ENCODE results near the gene LRRC75A.
A peak's percentile ranks its signal among the peaks of the same experiment; 100 is the strongest.
"Not testable (repeated sequence)": the region's sequence is repeated elsewhere in the genome, so short reads cannot be mapped to it uniquely, and the experiment has no call there.

Gene LRRC75A

GRCh38 chr17:16419074-16419928 lies 72.7 kb downstream of the LRRC75A start:
- Histone ChIP-seq H3K9me3 (no peaks in the 10 kb centered on the region), H3K4me2 (peak overlapping the region; percentile 99), H4K20me1 (peaks cover 17% of the 10 kb centered on the region), H3K36me3 (peaks cover 26% of the 10 kb centered on the region), H3K27me3 (no peaks in the 10 kb centered on the region), H3K4me1 (peaks cover 61% of the 10 kb centered on the region), H3K9ac (no peak overlapping the region), H3K4me3 (peak overlapping the region; percentile 17; the same call in 1 of the 2 replicates), H3K27ac (peak overlapping the region; percentile 64)
- TF ChIP-seq Cebpa-rat (IDR thresholded peaks at IDR 0.05), result no peak

DNA sequence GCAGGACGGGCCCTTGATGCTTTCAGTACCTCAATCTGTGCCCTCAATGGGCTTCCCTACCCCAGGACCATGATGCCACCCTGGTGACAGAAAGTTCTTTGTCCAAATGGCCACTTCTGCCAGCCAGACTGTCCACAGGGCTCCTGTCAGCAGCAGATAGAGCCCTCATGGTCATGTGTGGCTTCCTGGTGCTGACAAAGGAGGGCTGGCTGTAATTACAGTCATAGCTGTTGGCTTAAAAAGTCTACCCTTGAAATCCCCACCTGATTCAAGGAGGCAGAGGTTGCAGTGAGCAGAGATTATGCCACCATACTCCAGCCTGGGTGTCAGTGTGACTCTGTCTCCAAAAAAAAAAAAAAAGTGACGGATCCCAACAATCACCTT lies 73.3 kb downstream of the LRRC75A start:
- peaks cover 17% of the 10 kb centered on the region for H4K20me1 ChIP-seq
- H3K4me3 ChIP-seq, result no peak overlapping the region
- H3K9me3 ChIP-seq, result no peaks in the 10 kb centered on the region
- no peak for TF ChIP-seq Cebpa-rat (IDR thresholded peaks at IDR 0.05)
- H3K36me3 ChIP-seq, result peaks cover 26% of the 10 kb centered on the region
- peaks cover 61% of the 10 kb centered on the region for H3K4me1 ChIP-seq
- peak overlapping the region; percentile 99 for H3K4me2 ChIP-seq
- peak overlapping the region; percentile 53; the same call in 1 of the 2 replicates for H3K27ac ChIP-seq
- H3K9ac ChIP-seq, result 0 out of 2 replicates have a peak overlapping the region, but pooled peaks have one; percentile 20
- no peaks in the 10 kb centered on the region for H3K27me3 ChIP-seq

- peak overlapping the region; percentile 90 for H3K27ac ChIP-seq
- 0 out of 2 replicates have a peak overlapping the region, but pooled peaks have one; percentile 73 for H3K4me3 ChIP-seq
- H3K4me2 ChIP-seq, result peak overlapping the region; percentile 99
- no peaks in the 10 kb centered on the region for H3K27me3 ChIP-seq
- H3K4me1 ChIP-seq, result peaks cover 61% of the 10 kb centered on the region
- TF ChIP-seq Cebpa-rat (IDR thresholded peaks at IDR 0.05), result no peak
- H3K36me3 ChIP-seq, result peaks cover 20% of the 10 kb centered on the region
- H3K9me3 ChIP-seq, result no peaks in the 10 kb centered on the region
- H3K9ac ChIP-seq, result 0 out of 2 replicates have a peak overlapping the region, but pooled peaks have one; percentile 20
- peaks cover 17% of the 10 kb centered on the region for H4K20me1 ChIP-seq
Measured at GRCh38 chr17:16417896-16418684, 73.9 kb downstream of the LRRC75A start.

- TF ChIP-seq Cebpa-rat (IDR thresholded peaks at IDR 0.05), result no peak
- Histone ChIP-seq H3K4me3 (peak overlapping the region; percentile 73; the same call in 1 of the 2 replicates), H3K27me3 (no peaks in the 10 kb centered on the region), H3K36me3 (peaks cover 13% of the 10 kb centered on the region), H3K4me1 (peaks cover 61% of the 10 kb centered on the region), H3K4me2 (peak overlapping the region; percentile 99), H3K9ac (no peak overlapping the region), H3K27ac (peak overlapping the region; percentile 90), H4K20me1 (peaks cover 17% of the 10 kb centered on the region), H3K9me3 (no peaks in the 10 kb centered on the region)
Measured at GRCh38 chr17:16417399-16417798, 74.6 kb downstream of the LRRC75A start.

DNA sequence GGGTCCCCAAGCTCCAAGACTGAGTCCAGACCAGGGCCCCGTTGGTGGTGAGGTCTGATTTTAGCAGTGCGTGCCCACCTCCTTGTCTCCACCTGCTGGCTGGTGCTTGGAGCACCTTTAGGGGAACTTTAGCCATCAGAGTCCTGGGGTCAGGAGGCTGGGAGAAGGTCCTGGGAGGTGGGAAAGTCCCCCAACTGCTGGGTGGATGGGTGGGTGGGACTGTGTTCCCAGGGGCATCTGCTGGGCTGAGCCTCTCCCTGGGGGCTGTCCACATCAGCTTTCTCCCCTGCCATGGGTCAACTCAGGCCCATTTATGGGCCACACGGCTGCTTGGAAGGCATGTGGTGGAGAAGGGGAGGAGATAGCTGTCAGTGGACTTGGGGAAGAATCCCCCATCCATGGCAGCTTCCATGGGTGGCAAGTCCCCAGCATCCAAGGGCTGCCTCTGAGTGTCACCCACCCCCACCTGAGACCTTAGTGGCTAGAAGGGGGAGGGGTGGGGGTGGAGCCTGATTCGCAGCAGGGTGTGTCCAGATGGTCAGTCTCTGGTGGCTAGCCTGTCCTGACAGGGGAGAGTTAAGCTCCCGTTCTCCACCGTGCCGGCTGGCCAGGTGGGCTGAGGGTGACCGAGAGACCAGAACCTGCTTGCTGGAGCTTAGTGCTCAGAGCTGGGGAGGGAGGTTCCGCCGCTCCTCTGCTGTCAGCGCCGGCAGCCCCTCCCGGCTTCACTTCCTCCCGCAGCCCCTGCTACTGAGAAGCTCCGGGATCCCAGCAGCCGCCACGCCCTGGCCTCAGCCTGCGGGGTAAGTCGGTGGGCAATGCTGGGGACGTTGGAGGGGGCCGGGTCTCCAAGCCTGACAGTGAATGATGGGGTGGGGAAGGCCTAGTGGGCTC lies 76.7 kb downstream of the LRRC75A start, which contains the start of gene TRPV2:
Gene TRPV2 (plus strand): TSS at position 541 of the 894 bp plus-strand sequence. CDS start 2,098 bp downstream, outside the sequence.
- Histone ChIP-seq H3K4me3 (peak within 1 kb of the TSS; percentile 73), H3K36me3 (peaks cover 12% of the 10 kb centered on the region), H3K27me3 (no peaks in the 10 kb centered on the region), H3K4me1 (peaks cover 56% of the 10 kb centered on the region), H3K9me3 (no peaks in the 10 kb centered on the region), H3K9ac (peak within 1 kb of the TSS; percentile 84), H3K27ac (peak within 1 kb of the TSS; percentile 90), H4K20me1 (peaks cover 13% of the 10 kb centered on the region), H3K4me2 (peak within 1 kb of the TSS; percentile 99)
- TF ChIP-seq Cebpa-rat (IDR thresholded peaks at IDR 0.05), result no peak

DNA sequence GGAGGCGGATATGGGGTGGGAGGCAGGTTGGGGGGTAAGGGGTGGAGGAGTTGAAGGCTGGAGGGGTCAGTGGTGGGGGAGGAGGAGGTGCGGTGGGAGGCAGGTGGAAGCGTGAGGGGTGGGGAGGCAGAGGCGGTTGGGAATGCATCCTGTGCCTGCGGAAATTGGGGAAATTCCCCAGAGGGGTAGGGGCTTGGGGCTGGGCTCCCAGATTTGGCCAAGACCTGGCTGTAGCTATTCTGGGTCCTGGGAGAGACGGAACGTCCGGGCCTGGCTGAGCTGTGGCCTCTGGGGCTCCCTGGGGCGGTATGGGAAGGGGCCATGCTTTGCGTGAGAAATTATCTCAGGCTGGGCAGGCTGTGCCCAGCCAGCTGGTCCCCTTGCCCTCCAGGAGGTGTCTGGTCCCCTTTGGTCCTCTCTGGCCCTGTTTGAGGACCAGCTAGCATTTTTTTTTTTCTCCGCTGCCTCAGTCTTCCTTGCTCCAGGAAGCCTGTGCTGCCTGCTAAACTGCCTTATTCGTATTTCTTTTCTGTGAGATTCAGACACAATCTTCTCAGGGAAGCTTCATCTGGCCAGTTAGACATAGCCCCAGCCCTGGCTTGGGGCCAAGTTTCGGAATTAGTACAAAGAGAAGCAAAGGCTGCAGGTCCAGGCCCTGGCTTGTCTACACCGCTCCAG lies 83.9 kb downstream of the LRRC75A start:
- Histone ChIP-seq H3K4me2 (peak overlapping the region; percentile 75), H3K27me3 (no peaks in the 10 kb centered on the region), H4K20me1 (no peaks in the 10 kb centered on the region), H3K36me3 (no peaks in the 10 kb centered on the region), H3K9me3 (no peaks in the 10 kb centered on the region), H3K27ac (peak overlapping the region; percentile 49; the same call in 1 of the 2 replicates), H3K9ac (0 out of 2 replicates have a peak overlapping the region, but pooled peaks have one; percentile 34), H3K4me3 (0 out of 2 replicates have a peak overlapping the region, but pooled peaks have one; percentile 22), H3K4me1 (peaks cover 27% of the 10 kb centered on the region)
- no peak for TF ChIP-seq Cebpa-rat (IDR thresholded peaks at IDR 0.05)

DNA sequence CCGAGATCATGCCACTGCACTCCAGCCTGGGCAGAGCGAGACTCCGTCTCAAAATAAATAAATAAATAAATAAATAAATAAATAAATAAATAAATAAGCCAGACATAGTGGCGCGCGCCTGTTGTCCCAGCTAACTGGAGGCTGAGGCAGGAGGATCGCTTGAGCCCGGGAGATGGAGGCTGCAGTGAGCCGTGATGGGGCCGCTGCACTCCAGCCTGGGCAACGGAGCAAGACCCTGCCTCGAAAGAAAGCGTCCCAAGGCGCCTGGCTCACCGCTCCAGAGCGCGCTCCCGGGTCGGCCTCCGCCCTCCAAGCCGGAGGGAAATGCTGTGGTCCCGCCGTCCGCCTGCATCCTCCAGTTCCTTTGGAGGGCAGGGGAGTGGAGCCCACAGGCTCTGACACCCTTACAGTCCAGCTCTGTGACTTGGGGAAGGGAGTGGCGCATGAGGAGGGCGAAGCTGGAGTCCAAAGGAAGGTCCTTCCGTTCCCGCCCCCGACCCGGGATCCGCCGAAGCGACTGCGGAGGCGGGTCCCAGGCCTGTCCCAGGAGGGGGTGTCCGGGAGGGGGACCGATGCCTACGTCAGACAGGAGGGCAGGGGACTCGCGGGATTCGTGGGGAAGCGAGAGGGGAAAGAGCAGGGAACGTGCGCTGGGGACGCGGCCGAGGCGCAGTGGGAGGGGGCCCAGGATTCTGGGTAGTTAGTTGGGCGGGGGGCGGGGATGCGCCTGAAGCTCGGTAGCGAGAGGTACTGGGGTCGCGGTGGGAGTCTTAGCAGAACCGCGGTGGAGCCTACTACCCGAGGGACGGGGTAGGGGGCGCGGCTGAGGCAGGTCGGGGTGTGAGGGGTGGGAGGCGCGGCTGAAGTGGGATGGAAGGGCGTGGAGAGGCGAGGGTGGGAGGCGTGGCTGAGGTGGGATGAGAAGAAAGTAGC lies 85.0 kb downstream of the LRRC75A start:
- Histone ChIP-seq H3K4me3 (peak overlapping the region; percentile 68), H3K36me3 (no peaks in the 10 kb centered on the region), H3K27ac (peak overlapping the region; percentile 43), H3K9ac (peak overlapping the region; percentile 60; the same call in 1 of the 2 replicates), H3K4me1 (peaks cover 27% of the 10 kb centered on the region), H4K20me1 (no peaks in the 10 kb centered on the region), H3K9me3 (no peaks in the 10 kb centered on the region), H3K27me3 (no peaks in the 10 kb centered on the region), H3K4me2 (peak overlapping the region; percentile 95)
- TF ChIP-seq Cebpa-rat (IDR thresholded peaks at IDR 0.05), result no peak

GRCh38 chr17:16403847-16404246 lies 88.1 kb downstream of the LRRC75A start:
- H3K4me3 ChIP-seq, H3K27ac ChIP-seq, H3K36me3 ChIP-seq, H3K9ac ChIP-seq, H3K4me2 ChIP-seq, H3K27me3 ChIP-seq, H4K20me1 ChIP-seq, H3K9me3 ChIP-seq: not testable (repeated sequence)
- peaks cover 21% of the 10 kb centered on the region for H3K4me1 ChIP-seq
